ENCODE results near the gene PTPN13.

GRCh38 chr4:86626066-86626465 is 32.0 kb downstream of the PTPN13 start:
- TF ChIP-seq CTCF (IDR thresholded peaks at IDR 0.05; ENCODE audit: low read depth, low read length), result no peak
- TF ChIP-seq MAX (IDR thresholded peaks at IDR 0.05; ENCODE audit: low read depth, low read length), result no peak
- TF ChIP-seq POLR2A (IDR thresholded peaks at IDR 0.05; ENCODE audit: extremely low read depth, insufficient read length), result no peak
- TF ChIP-seq MYC (IDR thresholded peaks at IDR 0.05; ENCODE audit: low read depth, low read length), result no peak

All from NB4 (cell line).